GM10248 (cell line): ENCODE results near the gene NDOR1.

Experiments used
- CTCF ChIA-PET: fragments of 300-600 bp; sonication (Branson Sonifier 250); formaldehyde crosslinking; extraction: SDS; loops from one replicate; lab custom pipeline; 2021; ENCODE audit warnings: antibody characterized with exemption; lab: Yijun Ruan, JAX
- POLR2A ChIA-PET: fragments of 350-650 bp; sonication (Branson Sonifier 250); formaldehyde crosslinking; extraction: SDS; loops from one replicate; lab custom pipeline; 2020; ENCODE audit warnings: antibody characterized with exemption; lab: Yijun Ruan, JAX
- DNase-seq: peaks from one replicate; pipeline ENCODE4 v3.0.0; 2012; ENCODE audit errors: extremely low spot score
- TF ChIP-seq, protein P1 (sequence below): IDR thresholded peaks from 2 replicates; pipeline ENCODE4 v1.5.1; 2012; ENCODE audit warnings: mild to moderate bottlenecking, low read depth; ENCODE audit errors: extremely low read depth, missing control alignments, control extremely low read depth

The NDOR1 gene

DNA sequence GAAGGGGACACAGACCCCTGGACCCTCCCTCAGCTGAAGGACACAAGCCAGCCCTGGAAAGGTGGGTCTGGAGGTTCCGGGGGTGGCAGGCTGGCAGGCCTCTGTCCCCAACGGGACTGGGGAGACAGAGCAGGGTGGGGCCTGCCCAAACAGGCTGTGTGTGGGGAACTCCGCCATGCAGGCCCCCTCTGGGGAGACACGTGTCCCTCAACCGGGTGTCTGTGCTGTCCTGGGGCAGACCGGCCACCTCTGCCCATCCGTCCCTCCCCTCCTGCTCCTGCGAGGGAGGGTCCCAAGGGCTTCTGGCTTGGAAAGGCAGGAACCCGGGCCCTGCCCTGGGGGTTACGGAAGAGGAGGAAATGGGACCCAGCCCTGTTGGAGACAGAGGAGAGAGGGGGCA is 26.6 kb downstream of the NDOR1 start:
- POLR2A ChIA-PET, result no interaction called here
- CTCF ChIA-PET, result no interaction called here
- TF ChIP-seq, protein P1, sequence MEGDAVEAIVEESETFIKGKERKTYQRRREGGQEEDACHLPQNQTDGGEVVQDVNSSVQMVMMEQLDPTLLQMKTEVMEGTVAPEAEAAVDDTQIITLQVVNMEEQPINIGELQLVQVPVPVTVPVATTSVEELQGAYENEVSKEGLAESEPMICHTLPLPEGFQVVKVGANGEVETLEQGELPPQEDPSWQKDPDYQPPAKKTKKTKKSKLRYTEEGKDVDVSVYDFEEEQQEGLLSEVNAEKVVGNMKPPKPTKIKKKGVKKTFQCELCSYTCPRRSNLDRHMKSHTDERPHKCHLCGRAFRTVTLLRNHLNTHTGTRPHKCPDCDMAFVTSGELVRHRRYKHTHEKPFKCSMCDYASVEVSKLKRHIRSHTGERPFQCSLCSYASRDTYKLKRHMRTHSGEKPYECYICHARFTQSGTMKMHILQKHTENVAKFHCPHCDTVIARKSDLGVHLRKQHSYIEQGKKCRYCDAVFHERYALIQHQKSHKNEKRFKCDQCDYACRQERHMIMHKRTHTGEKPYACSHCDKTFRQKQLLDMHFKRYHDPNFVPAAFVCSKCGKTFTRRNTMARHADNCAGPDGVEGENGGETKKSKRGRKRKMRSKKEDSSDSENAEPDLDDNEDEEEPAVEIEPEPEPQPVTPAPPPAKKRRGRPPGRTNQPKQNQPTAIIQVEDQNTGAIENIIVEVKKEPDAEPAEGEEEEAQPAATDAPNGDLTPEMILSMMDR, result no peak
- DNase-seq, result no peak

DNA sequence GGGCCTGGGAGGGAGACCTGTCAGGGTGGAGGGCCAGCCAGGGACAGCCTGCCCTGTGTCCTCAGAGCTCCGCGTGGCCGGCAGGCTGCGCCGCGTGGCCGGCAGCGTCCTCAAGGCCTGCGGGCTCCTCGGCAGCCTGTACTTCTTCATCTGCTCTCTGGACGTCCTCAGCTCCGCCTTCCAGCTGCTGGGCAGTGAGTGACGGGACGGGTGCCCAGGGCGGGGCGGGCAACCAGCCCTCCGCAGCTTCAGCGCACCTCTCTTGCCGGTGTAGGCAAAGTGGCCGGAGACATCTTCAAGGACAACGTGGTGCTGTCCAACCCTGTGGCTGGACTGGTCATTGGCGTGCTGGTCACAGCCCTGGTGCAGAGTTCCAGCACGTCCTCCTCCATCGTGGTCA is 27.0 kb downstream of the NDOR1 start:
- CTCF ChIA-PET, result no interaction called here
- TF ChIP-seq, protein P1, result no peak
- no peak for DNase-seq
- POLR2A ChIA-PET, result no interaction called here

- DNase-seq, result no peak
- ChIA-PET POLR2A (no interaction called here), CTCF (interaction anchor here (8.0 kb wide), 1 partner anchor 8 kb away, joined by 92 read pairs; the partner anchor contains the start of genes CYSRT1, RNF208 and RNF224)
- TF ChIP-seq, protein P1, result no peak
These were observed 27.9 kb downstream of the NDOR1 start for GRCh38 chr9:137233143-137233980.

DNA sequence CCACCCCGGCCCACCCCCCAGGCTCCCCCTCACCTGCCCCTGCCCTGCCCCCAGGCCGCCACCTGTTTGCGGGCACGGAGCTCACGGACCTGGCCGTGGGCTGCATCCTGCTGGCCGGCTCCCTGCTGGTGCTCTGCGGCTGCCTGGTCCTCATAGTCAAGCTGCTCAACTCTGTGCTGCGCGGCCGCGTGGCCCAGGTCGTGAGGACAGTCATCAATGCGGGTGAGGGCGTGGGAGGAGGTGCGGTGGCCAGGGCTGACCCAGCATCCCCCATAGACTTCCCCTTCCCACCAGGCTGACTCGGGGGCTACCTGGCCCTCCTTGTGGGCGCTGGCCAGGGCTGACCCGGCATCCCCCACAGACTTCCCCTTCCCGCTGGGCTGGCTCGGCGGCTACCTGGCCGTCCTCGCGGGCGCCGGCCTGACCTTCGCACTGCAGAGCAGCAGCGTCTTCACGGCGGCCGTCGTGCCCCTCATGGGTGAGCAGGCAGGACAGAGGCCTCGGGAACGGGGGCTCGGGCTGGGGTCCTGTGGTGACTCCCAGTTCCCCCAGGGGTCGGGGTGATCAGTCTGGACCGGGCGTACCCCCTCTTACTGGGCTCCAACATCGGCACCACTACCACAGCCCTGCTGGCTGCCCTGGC is 28.7 kb downstream of the NDOR1 start:
- no peak for DNase-seq
- TF ChIP-seq, protein P1, result no peak
- ChIA-PET POLR2A (no interaction called here), CTCF (interaction anchor here (0.8 to 8.0 kb wide), 6 partner anchors 9 to 115 kb away, joined by 3 to 92 read pairs (median 4); partner anchors contain the start of genes CYSRT1, RNF208 and RNF224)

GRCh38 chr9:137234758-137235423 is 29.4 kb downstream of the NDOR1 start:
- ChIA-PET POLR2A (no interaction called here), CTCF (interaction anchor here (0.7 to 8.0 kb wide), 12 partner anchors 10 to 188 kb away, joined by 3 to 92 read pairs (median 3); partner anchors contain the start of genes ANAPC2, CYSRT1, NPDC1 and NRARP)

More at GRCh38 chr9:137234758-137235423, 29.4 kb downstream of the NDOR1 start:
- TF ChIP-seq, protein P1, result no peak
- DNase-seq, result no peak
